Activated CD4-positive, alpha-beta T cell treated with anti-CD3 and anti-CD28 coated beads for 4 hours (primary cell): Measurements from ENCODE around the gene QSOX1.

Experiments used
- DNase-seq, 2 donors: peaks; one replicate each; pipeline ENCODE4 v3.0.0-alpha.2; 2020

QSOX1 gene

DNA sequence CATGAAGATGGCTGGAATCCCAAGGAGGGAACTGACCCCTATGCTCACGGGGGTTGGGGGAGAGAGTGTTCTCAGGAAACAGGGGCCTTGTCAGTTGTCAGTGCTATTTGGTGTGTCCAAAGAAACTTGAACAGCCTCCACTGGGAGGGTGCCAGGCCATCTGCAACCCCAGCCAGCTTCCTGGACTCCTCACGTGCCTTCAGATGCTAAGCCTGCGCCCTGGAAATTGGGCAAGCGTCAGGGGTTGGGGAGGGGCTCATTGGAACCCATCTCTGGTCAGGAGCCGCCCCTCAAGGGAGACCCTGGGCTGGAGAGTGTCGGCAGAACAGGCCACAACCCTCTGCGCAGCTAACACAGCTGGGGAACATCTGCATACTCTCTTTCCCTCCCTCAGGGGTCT, 62.3 kb downstream of the QSOX1 start:
- no peak for DNase-seq

- no peak for DNase-seq
Measured at GRCh38 chr1:180218806-180219765, 64.4 kb downstream of the QSOX1 start.

- no peak for DNase-seq
Measured at GRCh38 chr1:180219776-180220175, 65.1 kb downstream of the QSOX1 start.

- DNase-seq = no peak
Measured at GRCh38 chr1:180221462-180221861, 66.8 kb downstream of the QSOX1 start.

GRCh38 chr1:180224902-180225301, 70.2 kb downstream of the QSOX1 start:
- DNase-seq = no peak

- no peak for DNase-seq
Measured at GRCh38 chr1:180225403-180225802, 70.7 kb downstream of the QSOX1 start.

DNA sequence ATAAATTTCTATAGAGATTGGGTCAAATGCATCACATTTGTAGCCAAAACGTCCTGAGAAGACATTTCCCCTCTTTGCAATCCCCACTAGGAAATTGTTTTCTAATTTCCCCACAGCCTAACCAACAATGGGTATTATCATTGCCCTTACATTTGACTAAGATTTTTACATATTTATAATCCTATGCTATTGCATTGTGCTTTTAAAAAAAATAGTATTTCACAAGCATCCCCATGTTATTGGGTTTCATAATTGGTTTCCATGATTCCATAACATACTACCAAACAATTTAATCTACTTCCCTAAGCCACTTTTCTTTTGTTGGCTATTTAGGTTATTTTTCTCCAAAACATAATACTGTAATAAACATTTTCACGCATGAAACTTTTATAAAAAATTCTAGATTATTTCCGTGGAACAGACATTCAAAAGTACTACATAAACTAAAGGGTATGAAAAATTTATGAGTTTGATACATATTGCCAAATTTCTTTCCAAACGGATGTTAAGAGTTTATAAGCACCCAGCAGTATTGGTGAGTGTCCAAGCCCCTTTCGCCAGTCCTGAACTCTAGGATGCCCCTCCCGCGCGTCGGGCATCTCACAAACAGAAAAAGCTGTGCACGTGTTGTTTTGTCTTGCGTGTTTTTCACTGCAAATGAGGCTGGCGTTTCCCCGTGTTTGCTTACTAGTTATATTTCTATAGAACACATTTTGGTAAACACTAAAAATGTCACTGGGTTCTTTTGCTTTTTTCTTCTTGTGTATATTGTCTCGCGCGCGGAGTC, 73.4 kb downstream of the QSOX1 start:
- DNase-seq = no peak

DNA sequence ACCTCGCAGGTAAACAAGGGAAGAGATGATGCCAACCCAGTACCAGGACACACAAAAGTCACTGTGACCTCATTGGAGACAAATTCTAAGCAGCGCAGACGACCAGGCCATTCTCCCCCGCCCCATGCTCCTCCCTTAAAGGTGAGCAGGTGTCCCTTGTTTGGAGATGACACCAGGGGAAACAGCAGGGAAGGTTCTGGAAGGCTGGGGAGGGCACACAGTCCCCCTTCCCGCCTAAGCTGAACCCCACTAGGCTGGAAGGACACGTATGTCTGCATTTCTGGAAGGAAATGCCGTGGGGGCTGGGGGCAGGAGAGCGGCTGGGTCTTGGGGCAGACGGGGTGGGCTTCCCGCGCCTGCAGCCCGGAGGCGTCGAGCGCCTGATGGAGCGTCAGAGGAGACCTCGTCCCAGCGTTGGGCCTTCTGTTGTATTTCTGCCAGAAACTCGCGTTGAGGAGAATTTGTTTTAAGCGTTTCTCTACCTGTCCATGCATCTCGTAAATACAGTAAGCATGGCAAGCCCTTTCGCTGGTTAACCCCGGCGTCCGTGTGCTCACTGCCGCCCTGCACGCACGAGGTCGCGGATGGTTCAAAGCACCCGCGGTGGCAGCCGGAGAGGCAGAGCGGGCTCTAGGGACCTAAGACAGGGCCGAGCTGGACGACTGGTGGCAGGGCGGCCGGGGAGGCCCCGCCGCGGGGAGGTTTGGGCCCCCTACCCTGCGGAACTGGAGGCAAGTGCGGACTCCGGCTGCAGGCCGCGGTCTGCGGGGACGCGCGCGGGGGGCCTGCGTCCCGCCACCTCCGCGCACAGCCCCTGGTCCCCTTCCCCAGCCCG, 74.2 kb downstream of the QSOX1 start:
- DNase-seq = no peak

DNA sequence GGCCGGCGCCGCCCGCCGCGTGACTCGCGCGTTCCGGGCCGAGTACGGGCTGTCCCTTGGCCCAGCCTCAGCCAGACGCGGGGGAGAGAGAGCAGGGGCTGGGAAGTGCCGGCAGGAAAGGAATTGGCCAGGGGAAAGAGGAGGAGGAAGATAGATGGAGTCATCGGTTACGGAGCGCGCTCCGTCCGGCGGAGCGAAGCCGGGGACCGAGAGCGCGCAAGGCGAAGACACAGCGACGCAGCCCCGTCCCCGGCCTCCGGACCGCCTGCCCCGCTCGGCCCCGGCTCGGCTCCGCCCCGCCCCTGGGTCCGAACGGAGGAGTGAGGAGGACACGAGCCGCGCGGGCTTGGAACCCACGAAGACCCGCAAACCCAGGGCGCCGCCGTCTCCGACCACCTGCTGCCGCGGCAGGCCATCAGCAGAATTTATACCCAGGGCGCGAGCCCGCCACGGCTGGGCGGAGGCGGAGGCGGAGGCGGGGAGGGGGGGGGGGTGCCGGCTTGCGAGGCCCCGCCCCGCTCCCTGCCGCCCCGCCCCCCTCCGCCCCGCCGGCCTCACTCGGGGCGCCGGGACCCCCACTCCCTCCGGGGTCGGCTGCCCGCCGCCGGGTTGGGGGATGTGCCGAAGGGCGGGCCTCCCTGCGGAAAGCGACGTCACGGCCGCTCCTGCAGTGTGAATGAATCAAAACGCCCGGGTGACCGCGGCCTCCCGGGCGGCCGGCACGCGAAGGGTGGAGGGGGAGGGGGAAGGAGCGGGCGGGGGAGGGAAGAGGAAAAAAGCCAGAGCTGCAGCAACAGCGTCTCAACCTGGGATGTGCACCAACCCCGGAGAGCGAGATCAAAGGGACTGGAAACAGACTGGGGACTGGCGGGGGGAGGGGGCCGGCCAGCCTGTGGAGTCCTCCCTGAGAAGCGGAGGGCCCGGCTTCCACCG, 75.1 kb downstream of the QSOX1 start, which contains the start of gene LHX4:
Gene LHX4, plus strand, starts transcription at position 782 of the 933 bp plus-strand sequence. CDS start 266 bp downstream, outside the sequence.
- peak in 1 of 2 donors; percentile 18 for DNase-seq

DNA sequence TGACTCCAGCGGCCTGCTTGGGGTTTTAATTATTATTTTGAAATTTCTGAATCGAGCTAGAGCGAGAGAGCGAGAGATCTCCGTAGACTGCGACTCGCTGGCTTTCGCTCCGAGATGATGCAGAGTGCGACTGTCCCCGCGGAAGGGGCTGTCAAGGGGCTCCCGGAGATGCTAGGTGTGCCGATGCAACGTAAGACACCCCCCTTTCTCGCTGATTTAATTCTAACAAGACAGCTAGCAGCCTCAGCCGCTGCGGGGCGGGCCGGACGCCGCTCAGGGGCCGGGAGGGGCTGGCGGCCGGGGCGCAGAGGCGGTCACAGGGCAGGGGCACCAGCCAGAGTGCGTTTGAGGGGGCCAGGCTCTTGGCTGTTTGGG, 75.7 kb downstream of the QSOX1 start:
- DNase-seq = no peak

GRCh38 chr1:180230791-180231505, 76.3 kb downstream of the QSOX1 start:
- DNase-seq = no peak

DNA sequence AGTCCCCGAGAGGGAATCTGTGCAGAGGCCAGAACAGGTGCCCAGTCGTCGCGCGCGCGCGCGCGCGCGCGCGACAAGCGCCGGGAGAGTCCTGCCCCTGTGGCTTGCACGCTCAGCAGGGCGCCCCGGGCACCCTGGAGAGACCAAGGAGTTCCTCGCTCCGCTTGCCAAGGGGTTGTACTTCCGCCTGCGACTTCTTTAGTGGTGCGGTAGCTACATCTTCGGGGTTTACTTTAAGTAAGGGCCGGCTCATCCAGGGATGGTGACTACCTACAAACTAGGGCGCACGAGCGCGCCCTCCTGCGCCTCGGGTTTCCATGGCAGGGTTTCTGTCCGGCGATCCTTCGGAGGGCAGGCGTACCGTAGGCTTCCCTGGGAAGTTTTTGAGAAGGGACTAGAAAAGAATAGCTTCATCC, 76.8 kb downstream of the QSOX1 start:
- no peak for DNase-seq

DNA sequence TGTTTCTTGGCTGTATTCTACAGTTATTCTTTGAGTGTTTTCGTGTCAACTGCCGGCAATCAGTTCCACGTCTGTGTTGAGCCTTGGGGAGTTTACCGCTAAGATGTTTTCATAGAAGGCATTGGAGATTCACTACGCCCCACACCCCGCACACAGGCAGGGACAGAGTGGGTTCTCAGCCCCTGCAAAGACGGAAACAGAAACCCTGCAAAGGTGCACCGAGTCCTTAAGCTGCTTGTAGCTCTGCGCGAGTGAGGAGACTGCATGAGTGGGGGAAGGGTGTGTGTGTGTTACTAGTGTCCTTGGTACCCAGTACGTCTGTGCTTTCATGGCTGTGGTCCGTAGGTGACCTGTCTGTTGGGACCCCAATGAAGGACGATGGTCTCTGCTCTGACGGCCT, 77.3 kb downstream of the QSOX1 start:
- DNase-seq = no peak

GRCh38 chr1:180232521-180233043, 77.9 kb downstream of the QSOX1 start:
- no peak for DNase-seq

DNA sequence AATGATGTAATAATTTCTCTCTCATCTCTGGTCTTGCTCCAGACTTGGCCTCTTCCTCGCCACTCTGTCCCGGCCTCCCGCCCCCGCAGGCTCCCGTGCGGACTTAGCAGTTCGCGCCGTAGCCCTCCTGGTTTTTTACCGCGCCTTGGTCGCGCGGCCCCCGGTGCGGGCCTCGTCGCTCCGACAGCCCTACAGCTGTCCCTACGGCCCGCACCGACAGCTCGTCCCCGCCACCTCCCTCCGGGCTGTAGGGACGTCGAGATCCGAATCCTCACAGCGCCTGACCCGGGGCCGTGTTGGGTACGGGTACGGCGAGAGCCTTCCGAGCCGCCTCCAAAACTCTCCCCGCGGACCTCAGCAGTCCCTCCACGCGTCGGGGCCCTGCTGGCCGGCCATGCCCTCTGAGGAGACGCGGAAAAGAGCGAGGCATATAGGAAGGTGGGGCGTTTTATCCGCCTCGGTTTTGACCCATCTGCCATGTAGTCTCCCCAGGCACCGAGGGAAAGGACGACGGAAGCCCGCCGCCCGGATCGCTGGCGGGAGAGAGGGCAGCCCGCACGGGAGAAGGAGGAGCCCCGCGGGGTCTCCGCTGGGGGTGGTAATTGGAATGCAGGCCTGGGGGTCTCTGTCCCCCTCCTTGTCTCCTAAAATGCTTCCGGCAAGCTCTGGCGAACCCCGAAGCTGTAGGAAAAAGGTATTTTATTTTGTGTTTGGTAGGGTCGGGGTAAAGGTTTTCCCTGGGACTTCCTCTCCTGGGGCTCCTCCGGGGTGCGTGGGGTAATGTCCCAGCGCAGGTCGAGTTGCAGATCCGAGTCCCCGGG, 78.7 kb downstream of the QSOX1 start:
- no peak for DNase-seq

GRCh38 chr1:180234369-180235076, 79.9 kb downstream of the QSOX1 start:
- no peak for DNase-seq

- DNase-seq = no peak
Measured at GRCh38 chr1:180235077-180235501, 80.4 kb downstream of the QSOX1 start.

GRCh38 chr1:180235502-180236239, 81.0 kb downstream of the QSOX1 start:
- DNase-seq = no peak
